Activated CD8-positive, alpha-beta memory T cell treated with anti-CD3 and anti-CD28 coated beads for 36 hours (primary cell): Measurements from ENCODE around the gene IFT80. TPM values are rescaled to one million over a fixed set of nuclear protein-coding genes. Genes with fewer than 3 reads are reported as not detected.

ENCODE experiments used
- CTCF ChIA-PET: fragments of 350-600 bp; sonication (Branson Sonifier 250); formaldehyde crosslinking; loops from one replicate; lab custom pipeline; 2021; ENCODE audit warnings: antibody characterized with exemption; lab: Charles Lee
- POLR2A ChIA-PET: fragments of 350-600 bp; sonication (Branson Sonifier 250); formaldehyde crosslinking; loops from one replicate; lab custom pipeline; 2021; ENCODE audit warnings: antibody characterized with exemption; lab: Charles Lee
- total RNA-seq, 2 experiments: library from RNA; stranded (reverse); gene quantifications; one replicate each; pipeline ENCODE4 v1.2.3, GENCODE V29; 2021

The IFT80 gene
- total RNA-seq, 2 experiments from 2014 or later: 9.9 to 10.9 TPM

DNA sequence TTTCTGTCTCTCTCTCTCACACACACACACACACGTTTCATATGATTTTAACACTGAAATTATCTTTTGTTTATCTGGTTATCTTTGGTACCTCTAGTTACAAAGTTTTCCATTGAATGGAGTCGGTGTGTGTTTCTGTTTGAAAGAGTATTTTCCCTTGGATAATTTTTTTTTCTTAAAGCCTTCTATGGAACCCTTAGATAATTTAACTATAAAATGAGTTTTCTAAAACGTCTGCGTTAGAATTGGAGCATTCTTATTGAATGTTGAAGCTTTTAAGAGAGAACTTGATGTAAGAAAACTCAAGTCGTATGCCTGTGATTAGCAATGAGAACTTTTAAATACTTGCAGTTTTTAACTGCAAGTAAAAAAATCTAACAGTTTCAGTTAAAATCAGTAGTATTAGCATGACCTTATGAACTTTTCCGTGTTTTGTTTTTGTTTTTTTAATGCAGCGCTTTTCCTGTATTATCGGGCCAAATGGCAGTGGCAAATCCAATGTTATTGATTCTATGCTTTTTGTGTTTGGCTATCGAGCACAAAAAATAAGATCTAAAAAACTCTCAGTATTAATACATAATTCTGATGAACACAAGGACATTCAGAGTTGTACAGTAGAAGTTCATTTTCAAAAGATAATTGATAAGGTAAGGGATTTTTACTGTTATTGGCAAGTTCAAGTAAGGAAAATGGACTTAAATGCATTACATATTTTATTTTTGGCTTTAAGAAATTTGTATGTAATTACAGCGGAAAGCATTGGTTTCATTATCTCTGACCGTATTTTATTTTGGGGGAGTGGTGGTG is 3.4 kb upstream of the IFT80 start:
- POLR2A ChIA-PET: no interaction called here
- CTCF ChIA-PET: no interaction called here

DNA sequence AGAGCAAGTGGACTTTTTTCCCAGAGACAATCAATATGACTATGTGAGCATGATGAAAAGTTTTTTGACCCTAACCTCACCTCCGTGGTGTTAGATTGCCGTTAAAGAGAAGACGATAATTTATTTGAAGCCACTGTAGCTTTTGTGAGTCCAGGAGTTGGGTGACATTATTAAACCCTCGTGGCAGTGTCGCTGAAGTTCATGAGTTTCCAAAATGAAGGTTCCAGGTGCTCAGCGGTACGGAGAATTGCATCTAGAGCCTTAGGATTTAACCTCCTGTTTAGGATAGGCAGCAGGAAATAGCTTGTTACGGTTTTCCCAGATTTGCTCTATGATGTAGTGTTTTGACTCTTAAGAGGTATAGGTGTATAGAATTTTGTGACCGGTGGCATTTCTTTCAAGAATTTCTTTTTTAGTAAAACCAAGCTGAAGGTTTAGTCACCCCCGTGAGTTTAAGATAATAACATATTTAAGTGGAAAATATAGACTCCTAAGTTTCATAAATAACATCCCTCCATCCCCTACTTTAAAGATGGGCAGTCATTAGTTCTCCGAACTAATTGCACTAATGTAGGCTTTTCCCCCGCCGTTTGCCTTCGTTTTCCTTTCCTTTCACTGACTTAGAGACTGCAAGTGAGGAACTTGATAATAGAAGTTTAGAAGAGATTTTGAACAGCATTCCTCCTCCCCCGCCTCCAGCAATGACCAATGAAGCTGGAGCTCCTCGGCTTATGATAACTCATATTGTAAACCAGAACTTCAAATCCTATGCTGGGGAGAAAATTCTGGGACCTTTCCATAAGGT is 2.5 kb upstream of the IFT80 start:
- ChIA-PET CTCF (interaction anchor here (1.1 kb wide), 1 partner anchor 11 kb away, joined by 3 read pairs; no protein-coding TSS in a partner anchor), POLR2A (no interaction called here)

DNA sequence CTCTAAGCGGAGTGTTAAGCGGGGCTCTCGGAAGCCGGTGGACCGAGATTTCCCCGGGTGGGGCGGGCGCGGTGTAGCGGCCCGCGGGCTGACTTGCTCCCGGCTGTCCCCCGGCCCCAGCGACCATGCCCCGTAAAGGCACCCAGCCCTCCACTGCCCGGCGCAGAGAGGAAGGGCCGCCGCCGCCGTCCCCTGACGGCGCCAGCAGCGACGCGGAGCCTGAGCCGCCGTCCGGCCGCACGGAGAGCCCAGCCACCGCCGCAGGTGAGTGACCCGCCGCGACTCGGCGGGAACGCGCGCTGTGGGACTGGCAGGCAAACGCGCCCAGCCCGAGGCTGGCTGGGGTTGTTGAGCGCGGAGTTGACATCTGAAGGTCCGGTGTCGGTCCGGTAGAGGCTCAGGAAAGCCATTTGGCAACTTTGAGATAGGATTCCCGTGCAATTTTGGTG is 1.7 kb upstream of the IFT80 start:
- POLR2A ChIA-PET: interaction anchor here (1.0 to 1.1 kb wide), 2 partner anchors 12 to 49 kb away, joined by 3 to 9 read pairs; partner anchors contain the start of gene TRIM59

DNA sequence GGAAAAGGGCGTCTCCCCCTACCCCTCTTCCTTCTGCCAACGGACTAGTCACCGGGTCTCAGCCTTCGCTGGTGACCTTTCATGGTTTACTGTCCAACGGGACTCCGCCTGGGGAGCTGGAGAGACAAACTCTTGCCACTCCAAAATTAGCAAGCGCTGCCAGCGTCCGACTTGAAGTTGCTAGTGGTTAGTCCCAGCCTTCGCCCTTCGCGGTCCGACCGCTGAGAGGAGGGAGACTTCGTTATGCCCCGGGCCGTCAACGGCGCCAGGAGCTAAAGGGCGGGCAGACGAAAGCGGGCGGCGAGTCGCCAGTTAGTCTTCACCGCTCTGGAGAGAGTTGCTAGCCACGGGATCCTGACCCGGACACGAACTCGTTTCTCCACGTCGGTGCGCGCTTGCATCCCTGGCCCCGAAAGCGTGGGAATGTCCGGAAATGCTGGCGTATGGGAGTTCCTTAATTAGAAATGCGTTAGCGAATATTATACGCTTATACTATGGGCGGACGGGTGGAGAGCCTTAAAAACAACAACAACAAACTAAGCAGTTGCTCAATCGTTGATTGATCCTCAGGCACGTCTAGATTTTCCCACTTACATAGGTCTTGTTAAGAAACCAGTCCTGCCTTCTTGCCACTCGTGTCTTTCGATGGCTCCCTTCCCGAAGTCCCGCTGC is 1.1 kb upstream of the IFT80 start:
- CTCF ChIA-PET: interaction anchor here (0.9 to 1.0 kb wide), 2 partner anchors 13 to 15 kb away, joined by 3 to 5 read pairs; no protein-coding TSS in a partner anchor
- POLR2A ChIA-PET: interaction anchor here (0.8 to 1.1 kb wide), 3 partner anchors 13 to 49 kb away, joined by 3 to 9 read pairs (median 3); partner anchors contain the start of gene TRIM59

More for the DNA sequence above, 1.7 kb upstream of the IFT80 start:
- CTCF ChIA-PET: interaction anchor here (1.0 to 1.1 kb wide), 2 partner anchors 12 kb away, joined by 3 read pairs; no protein-coding TSS in a partner anchor

DNA sequence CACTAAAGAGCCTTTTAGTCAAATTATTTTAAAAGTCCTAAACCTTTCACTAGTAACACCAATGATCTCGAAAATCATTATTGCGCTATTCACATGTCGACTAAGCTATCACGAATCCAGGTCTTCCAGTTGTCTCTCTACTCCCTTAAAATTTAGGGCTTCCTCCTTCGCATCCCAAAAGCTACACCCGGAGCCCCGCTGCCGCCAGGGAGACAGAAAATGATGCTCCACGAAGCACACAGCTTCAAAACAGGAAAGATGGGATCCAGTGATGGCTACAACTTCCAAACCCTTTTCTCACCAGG is 253 bp downstream of the IFT80 start:
- ChIA-PET POLR2A (interaction anchor here (0.6 to 1.0 kb wide), 2 partner anchors 50 to 357 kb away, joined by 3 read pairs; partner anchors contain the start of genes PPM1L and TRIM59), CTCF (no interaction called here)

DNA sequence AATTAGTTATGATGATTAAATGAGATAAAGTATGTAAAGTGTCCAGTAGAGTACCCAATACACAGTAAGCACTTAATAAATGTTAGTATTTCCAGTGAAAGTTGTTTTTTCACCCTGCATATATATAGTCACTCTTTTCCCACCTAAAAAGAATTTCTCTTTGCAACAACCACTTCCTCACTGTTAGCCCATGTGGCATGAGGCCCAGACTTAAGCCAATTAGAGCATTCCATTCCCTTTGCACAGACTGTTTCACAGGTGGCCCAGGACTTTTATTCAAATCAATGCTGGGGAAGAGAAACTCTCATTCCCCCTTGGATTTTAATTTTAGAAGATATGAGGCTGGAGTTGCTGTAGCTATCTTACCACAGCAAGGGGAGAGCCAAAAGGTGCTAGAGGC is 3.7 kb downstream of the IFT80 start:
- ChIA-PET POLR2A (no interaction called here), CTCF (no interaction called here)

DNA sequence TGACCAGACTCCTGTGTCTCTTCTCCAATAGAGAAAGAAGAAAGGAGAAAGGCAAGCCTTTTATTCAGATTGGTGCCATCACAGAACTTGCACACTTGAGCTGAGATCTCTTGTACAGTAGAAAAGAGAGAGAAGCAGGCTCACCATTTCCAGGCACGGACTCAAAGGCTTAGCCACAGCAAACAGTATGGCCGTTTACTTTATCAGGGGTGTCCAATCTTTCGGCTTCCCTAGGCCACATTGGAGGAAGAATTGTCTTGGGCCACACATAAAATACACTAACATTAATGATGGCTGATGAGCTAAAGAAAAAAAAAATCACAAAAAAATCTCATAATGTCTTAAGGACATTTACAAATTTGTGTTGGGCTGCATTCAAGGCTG is 5.0 kb downstream of the IFT80 start:
- POLR2A ChIA-PET: interaction anchor here (0.6 kb wide), 1 partner anchor 364 kb away, joined by 3 read pairs; no protein-coding TSS in a partner anchor
- CTCF ChIA-PET: interaction anchor here (0.5 to 0.6 kb wide), 2 partner anchors 230 to 1708 kb away, joined by 3 to 4 read pairs; no protein-coding TSS in a partner anchor

DNA sequence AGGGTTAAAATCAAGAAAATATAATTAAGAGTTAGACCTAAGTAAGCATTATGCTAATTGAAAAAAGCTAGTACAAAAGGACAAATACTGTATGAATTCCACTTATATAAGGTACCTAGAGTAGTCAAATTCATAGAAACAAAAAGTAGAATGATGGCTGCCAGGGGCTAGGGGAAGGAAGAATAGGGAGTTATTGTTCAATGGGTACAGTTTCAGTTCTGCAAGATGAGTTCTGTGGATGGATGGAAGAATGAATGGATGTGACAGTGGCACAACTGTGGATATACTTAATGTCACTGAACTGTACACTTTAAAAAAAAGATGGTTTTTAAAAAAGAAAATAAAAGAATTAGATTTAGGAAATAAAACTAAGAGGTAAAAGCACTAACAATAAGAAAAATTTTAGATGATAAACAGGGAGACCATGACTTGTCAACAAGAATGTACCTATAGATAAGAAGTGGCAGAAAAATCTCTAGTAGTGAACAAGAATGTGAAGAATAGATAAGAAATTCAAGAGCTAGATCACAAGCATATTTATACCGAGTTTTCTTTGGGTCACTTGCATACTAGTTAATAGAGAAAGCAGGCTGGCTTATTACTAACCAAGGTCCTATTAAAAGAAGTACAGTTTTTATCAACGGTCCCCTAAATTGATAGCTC is 5.5 kb downstream of the IFT80 start:
- POLR2A ChIA-PET: no interaction called here
- CTCF ChIA-PET: interaction anchor here (0.5 to 0.6 kb wide), 2 partner anchors 229 to 1707 kb away, joined by 3 to 4 read pairs; no protein-coding TSS in a partner anchor

DNA sequence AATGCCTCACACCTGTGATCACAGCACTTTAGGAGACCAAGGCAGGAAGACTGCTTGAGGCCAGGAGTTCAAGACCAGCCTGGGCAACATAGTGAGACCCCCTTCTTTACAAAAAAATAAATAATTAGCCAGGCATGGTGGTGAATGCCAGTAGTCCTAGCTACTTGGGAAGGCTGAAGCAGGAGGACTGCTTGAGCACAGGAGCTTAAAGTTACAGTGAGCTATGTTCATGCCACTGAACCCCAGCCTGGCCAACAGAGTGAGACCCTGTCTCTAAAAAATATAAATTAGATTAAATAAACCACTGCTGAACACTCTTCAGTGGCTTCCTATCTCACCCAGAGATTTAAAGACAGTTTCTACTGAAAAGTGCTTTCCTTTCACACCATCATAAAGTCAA is 6.2 kb downstream of the IFT80 start:
- CTCF ChIA-PET: no interaction called here
- POLR2A ChIA-PET: no interaction called here

DNA sequence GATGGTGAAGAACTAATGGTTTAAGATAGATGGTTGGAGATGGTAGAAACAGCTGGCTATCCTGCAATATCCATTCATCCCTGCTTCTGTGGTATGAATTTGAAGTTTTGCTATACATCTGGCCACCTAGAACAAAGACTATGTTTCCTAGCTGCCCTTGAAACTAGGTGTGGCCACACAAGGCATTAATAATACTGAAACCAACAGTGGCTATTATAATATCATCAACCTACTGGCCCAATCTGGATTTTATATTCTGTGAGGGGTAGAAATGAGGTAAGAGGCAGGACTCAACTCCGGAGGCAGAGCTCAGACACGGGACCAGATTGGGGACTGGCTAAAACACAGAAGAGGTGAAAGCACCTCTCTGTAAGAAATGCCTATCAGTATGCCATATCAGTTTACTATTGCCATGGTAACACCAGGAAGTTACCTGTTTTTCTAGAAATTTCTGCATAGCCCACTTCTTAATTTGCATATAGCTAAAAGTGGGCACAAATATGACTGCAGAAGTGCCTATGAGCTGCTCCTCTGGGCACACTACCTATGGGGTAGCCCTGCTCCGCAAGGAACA is 8.4 kb downstream of the IFT80 start:
- CTCF ChIA-PET: no interaction called here
- POLR2A ChIA-PET: no interaction called here

DNA sequence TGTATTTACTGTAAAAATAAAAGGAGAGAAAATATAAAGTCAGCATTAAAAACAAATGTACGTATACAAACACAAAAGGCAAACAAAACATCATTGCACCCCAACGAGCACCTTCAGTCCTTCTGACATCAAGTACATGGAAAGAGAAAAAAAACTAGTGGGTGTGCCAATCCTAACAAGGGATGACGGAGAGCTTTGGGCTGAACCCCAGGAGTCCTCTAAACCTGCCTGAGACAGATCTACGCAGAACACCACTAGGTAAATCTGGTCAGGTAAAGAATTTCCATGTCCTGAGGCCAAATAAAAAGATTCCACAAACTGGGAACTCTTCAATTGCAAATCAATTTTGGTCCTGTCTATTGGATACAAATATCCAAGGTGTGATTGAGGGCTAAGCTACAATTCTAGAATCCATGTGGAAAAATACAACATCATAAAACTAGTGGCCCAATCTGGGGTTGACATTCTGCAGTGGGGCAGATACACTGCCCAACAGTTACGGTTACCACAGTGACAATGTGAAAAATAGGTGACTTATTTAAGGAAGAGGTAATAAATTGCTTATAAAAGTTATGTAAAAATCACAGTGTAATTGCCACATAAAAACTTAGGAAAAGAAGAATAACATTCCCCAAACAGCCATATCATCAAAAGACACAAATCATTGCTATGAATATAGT is 14.2 kb downstream of the IFT80 start:
- ChIA-PET CTCF (no interaction called here), POLR2A (no interaction called here)

DNA sequence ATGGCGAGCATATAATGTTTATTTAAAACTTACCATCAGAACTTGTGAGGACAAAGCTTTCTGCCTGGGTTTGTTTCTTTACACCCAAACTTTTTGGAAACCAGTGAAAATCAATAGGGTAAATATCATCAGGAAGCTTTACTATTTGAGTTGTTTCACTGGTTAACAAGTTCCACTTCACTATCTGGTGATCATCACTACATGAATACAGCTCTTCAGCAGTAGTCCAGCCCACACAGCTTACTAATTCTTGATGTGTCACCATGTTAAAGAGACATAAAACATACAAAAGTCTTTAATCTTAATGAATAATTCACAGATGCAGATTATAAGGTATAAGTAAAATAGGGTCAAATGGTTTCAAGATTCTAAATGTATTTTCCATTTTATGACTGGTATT is 17.6 kb downstream of the IFT80 start:
- ChIA-PET POLR2A (no interaction called here), CTCF (no interaction called here)

DNA sequence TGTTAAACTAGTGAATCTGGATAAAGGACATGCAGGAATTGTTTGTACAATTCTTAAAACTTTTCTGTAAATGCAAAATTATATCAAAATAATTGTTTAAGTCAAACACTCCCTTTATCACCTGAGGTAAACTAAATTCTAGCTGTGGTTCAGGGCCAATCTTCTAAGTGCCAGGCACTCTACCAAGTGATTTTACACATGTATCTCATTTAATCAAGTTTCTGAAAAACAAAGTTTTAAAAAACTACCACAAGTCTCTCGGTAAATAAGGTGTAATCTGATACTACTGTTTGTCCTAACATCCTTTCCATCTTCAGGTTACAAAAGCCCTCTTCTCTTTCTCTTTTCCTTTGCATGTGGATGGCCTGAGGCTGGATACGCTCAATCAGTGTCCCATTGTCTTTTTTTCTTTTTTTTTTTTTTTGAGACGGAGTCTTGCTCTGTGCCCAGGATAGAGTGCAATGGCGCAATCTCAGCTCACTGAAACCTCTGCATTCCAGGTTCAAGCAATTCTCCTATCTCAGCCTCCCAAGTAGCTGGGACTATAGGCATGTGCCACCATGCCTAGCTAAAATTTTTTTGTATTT is 19.3 kb downstream of the IFT80 start:
- POLR2A ChIA-PET: no interaction called here
- CTCF ChIA-PET: no interaction called here

DNA sequence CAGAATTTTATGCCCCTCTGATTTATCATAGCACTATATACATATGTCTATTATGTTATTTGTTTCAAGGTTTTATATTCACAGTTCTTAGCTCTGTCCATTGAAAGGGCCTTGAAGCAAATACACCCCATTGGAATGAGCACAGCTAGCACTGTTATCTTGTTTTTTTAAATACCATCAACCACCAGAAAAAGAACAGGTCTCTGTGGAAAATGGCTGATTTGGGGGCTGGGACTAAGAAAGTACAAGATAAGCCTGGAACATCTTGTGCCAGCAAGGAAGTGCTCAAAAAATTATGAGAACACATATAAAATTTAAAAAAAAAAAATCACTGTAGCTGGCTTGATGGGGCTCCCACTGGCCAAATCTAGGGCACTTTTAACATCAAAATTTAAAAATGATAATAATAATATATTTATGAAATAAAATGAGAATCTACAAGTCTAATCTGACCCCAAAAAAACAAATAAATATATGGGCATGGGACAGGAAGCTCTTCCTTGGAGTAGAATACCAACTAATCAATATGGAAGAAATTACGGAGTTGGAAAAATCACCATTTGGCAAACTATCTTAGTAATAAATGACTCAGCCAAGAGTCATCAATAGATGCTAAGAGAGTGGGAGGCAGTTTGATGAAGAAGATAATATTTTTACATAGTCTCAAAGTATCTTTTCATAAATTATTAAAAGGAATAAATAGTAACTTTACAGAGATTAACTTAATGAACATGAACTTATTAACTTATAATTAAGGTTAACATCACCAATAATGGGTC is 20.5 kb downstream of the IFT80 start:
- POLR2A ChIA-PET: no interaction called here
- CTCF ChIA-PET: no interaction called here

DNA sequence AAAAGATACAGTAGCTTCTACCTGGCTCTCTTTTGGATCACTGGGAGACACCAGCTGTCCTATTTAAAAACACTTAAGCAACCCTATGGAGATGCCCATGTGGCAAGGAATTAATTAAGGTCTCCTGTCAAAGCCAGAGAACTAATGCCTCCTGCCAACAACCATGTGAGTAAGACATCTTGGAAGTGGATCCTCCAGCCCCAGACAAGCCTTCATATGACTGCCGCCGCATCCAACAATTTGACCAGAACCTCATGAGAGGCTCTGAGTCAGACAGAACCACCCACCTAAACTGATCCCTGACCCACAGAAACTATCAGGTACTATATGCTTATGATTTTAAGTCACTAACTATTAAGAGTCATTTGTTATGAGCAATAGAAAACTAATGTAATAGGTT is 22.3 kb downstream of the IFT80 start:
- ChIA-PET CTCF (no interaction called here), POLR2A (no interaction called here)

DNA sequence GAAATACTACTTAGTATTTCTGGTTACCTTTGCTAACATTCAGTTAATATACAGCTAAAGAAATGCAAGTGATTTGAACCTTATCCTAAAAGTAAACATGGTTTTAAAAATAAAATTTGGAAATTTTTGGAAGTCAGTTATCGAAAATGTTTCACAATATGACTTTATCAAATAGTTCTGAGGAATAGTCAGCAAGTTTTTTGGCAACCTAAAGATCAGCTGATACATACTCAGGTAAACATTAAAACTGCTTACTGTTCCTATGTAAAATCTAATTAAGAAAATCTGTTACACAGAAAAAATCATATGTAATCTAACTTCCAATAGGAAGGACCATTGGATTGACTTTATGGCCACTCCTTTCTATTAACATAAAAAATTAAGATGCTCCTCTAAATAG is 24.1 kb downstream of the IFT80 start:
- POLR2A ChIA-PET: no interaction called here
- CTCF ChIA-PET: no interaction called here

DNA sequence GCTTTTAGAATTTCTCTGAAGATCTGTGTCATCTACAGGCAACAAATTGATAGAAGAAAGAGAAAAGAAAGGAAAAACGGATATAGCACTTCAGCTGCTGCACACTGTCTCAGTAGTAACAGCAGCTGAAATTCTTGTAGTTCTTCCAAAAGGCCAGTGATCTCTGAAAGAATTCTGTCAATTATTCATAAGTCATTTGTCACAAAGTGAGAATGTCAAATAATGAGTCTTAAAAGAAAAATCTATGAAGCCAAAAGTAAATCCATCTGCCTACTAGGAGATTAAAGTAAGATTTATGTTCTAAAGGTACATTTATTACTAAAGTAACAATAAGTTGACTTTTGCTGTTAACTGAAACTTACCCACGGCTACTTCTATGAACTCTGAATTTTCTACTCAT is 24.6 kb downstream of the IFT80 start:
- CTCF ChIA-PET: no interaction called here
- POLR2A ChIA-PET: no interaction called here
